ENCODE data around the gene TFR2. TPM values are rescaled to one million over a fixed set of nuclear protein-coding genes. Genes with fewer than 3 reads are reported as not detected.

The TFR2 gene
- total and polyA plus RNA-seq, 9 of the 15 experiments (the other 6 are each of a cell fraction or from before 2014, with no cell fraction given) = 3.8 to 123 (median 51.1) TPM

- H4K20me1 ChIP-seq (replicated peaks; ENCODE audit: control insufficient read depth, insufficient read depth, low read length) = peaks cover 6% of the 10 kb centered on the region
- no TSS peak for BruUV-seq (replicated peaks)
- peak; percentile 59 to 83 (median 72) for DNase-seq (ENCODE audit: extremely low read depth in 1 of 4, low spot score in 3 of 4)
- no peaks in the 10 kb centered on the region for H3K9me1 ChIP-seq (ENCODE audit: control insufficient read depth, insufficient read depth, low read length)
- peak; percentile 91 for FAIRE-seq
- H3K4me1 ChIP-seq (replicated peaks in 1 of 2; ENCODE audit: control insufficient read depth in 2 of 2, insufficient read depth in 2 of 2, low read length in 2 of 2) = peaks cover 11 to 43% of the 10 kb centered on the region in 2 experiments
- no peak overlapping the region for H3K9ac ChIP-seq (ENCODE audit: insufficient read depth in 1 of 2, low read depth in 2 of 2, low read length in 2 of 2)
- no peak overlapping the region for H3K27ac ChIP-seq (ENCODE audit: extremely low read depth, low read depth, low read length)
- in situ Hi-C loops (cut with MboI) = no loop called here
- POLR2A ChIA-PET = interaction anchor here (0.6 to 3.5 kb wide), 12 partner anchors 10 to 285 kb away, joined by 3 to 22 read pairs (median 4); partner anchors contain the start of genes ACTL6B, GNB2 and MOSPD3
- CTCF ChIA-PET (ENCODE audit: low intra/inter-chr PET ratio) = interaction anchor here (1.2 kb wide), 1 partner anchor 62 kb away, joined by 6 read pairs; no protein-coding TSS in a partner anchor
- intact Hi-C loops (cut with micrococcal nuclease) = loop anchor here (2.0 to 5.0 kb wide), 2 partner anchors 43 to 62 kb away; partner anchors contain the start of gene GNB2
- H2AFZ ChIP-seq (ENCODE audit: low read depth, low read length) = no peak overlapping the region
- H3K27me3 ChIP-seq (ENCODE audit: control insufficient read depth in 2 of 2, insufficient read depth in 2 of 2, low read length in 2 of 2) = no peaks in the 10 kb centered on the region
- H3K79me2 ChIP-seq (ENCODE audit: control insufficient read depth, insufficient read depth, low read length) = peaks cover 13% of the 10 kb centered on the region; the same call in 2 of the 3 replicates
- no peak overlapping the region for H3K4me2 ChIP-seq (ENCODE audit: insufficient read depth, low read length)
- WGBS (ENCODE audit: insufficient coverage, low coverage, missing lambda C conversion rate) = 78% methylated on average over 11 of the region's 11 CpGs
- ATAC-seq = peak; percentile 78
- H3K9me3 ChIP-seq (replicated peaks; ENCODE audit: control insufficient read depth, insufficient read depth, low read depth, low read length) = no peaks in the 10 kb centered on the region
- peaks cover 83% of the 10 kb centered on the region for H3K36me3 ChIP-seq (ENCODE audit: control insufficient read depth, insufficient read depth, low read length)
- H3K4me3 ChIP-seq = no peak overlapping the region
- TF ChIP-seq ZNF184 (CRISPR knock-in tag; IDR thresholded peaks at IDR 0.05) (no peak), IRF9 (tag; IDR thresholded peaks at IDR 0.05) (no peak), PHF21A (IDR thresholded peaks at IDR 0.05; ENCODE audit: borderline replicate concordance, low read depth) (no peak), CEBPZ (IDR thresholded peaks at IDR 0.05; ENCODE audit: borderline replicate concordance, low read depth, low read length) (no peak), ZNF133 (CRISPR knock-in tag; IDR thresholded peaks at IDR 0.05) (no peak), ZNF41 (CRISPR knock-in tag; conservative IDR thresholded peaks at IDR 0.05) (no peak), ZSCAN32 (CRISPR knock-in tag; IDR thresholded peaks at IDR 0.05) (no peak), AFF1 (IDR thresholded peaks at IDR 0.05; ENCODE audit: low read depth in 1 of 2, partially characterized antibody in 2 of 2) (no peak), HDAC1 (IDR thresholded peaks at IDR 0.05) (no peak), ZNF583 (CRISPR knock-in tag; IDR thresholded peaks at IDR 0.05) (no peak)
- TF ChIP-seq, protein P1, sequence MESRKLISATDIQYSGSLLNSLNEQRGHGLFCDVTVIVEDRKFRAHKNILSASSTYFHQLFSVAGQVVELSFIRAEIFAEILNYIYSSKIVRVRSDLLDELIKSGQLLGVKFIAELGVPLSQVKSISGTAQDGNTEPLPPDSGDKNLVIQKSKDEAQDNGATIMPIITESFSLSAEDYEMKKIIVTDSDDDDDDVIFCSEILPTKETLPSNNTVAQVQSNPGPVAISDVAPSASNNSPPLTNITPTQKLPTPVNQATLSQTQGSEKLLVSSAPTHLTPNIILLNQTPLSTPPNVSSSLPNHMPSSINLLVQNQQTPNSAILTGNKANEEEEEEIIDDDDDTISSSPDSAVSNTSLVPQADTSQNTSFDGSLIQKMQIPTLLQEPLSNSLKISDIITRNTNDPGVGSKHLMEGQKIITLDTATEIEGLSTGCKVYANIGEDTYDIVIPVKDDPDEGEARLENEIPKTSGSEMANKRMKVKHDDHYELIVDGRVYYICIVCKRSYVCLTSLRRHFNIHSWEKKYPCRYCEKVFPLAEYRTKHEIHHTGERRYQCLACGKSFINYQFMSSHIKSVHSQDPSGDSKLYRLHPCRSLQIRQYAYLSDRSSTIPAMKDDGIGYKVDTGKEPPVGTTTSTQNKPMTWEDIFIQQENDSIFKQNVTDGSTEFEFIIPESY (CRISPR knock-in tag; IDR thresholded peaks at IDR 0.05) = peak; percentile 62
These were observed 12.1 kb downstream of the TFR2 start for GRCh38 chr7:100629117-100629716.

Measured in K562 (cell line).